Measurements from ENCODE around the gene NTSR1. TPM values are rescaled to one million over a fixed set of nuclear protein-coding genes. Genes with fewer than 3 reads are reported as not detected.

Gene NTSR1
- total and polyA plus RNA-seq, 4 experiments from 2014 or later = 0.30 to 0.38 TPM; not detected in 2

DNA sequence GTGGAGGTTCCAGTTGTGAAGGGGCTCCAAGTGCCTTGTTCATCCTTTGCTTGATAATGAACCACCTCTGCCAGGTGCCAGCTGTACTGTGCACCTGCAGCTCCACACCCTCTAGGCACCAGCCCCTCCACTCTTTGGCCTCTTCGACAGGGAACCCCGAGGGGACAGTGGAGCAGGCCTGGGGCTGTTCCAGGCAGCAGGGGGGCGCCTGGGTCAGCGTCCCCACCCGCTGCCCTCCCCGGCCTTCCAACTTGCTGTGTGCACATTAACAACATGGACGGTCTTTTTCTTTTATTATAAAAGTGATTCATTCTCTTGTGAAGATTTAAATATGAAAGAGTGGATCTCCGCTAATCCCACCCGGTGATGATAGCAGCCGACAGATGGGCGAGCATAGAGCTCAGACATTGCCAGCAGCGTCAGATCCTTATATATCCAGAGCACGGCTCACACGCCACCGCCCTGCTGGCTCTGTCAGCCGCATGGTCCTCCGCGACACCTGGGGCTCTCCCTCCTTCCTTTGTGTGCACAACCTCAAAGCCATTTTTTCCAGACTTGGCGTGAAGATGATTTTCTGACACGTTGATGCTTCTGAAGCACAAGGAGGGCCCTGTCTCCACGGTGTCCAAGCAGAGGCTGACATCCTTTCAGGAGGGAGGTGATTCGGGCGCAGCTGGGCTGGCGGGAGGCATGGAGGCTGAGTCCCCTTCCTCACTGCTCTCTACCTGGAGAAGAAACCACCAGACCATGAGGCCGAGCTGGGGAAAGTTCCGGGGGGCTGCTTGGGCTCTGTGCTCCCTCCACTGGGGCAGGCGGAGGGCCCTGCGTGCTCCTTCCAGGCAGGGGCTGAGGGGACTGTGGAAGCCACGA is 65.4 kb downstream of the NTSR1 start:
- no peak overlapping the region for H3K4me3 ChIP-seq (ENCODE audit: low read length in 2 of 2)
- H3K27ac ChIP-seq (ENCODE audit: low read depth, low read length) = no peak overlapping the region
- H3K4me1 ChIP-seq (ENCODE audit: insufficient read depth, low read length) = peaks cover 38% of the 10 kb centered on the region
- no peaks in the 10 kb centered on the region for H3K27me3 Mint-ChIP-seq
- H3K4me1 Mint-ChIP-seq = peaks cover 15 to 72% (median 45%) of the 10 kb centered on the region in 4 donors
- peak overlapping the region in 1 of 8 donors; percentile 5 for H3K4me3 Mint-ChIP-seq
- H3K27ac Mint-ChIP-seq = peak overlapping the region; percentile 8 to 82 (median 76)
- H3K36me3 ChIP-seq (ENCODE audit: insufficient read depth, low read length) = no peaks in the 10 kb centered on the region
- H3K36me3 Mint-ChIP-seq = no peaks in the 10 kb centered on the region
- intact Hi-C loops (cut with micrococcal nuclease) = no loop called here
- H3K27me3 ChIP-seq (ENCODE audit: insufficient read depth, low read length) = no peaks in the 10 kb centered on the region
- ChIA-PET POLR2A (ENCODE audit: partially characterized antibody) (no interaction called here), CTCF (ENCODE audit: partially characterized antibody) (no interaction called here)
- H3K9me3 Mint-ChIP-seq = peaks cover 0 to 3% (median 0%) of the 10 kb centered on the region in 8 donors
- no peak for DNase-seq
- H3K9me3 ChIP-seq (ENCODE audit: control insufficient read depth in 1 of 2, low read length in 2 of 2) = no peaks in the 10 kb centered on the region

DNA sequence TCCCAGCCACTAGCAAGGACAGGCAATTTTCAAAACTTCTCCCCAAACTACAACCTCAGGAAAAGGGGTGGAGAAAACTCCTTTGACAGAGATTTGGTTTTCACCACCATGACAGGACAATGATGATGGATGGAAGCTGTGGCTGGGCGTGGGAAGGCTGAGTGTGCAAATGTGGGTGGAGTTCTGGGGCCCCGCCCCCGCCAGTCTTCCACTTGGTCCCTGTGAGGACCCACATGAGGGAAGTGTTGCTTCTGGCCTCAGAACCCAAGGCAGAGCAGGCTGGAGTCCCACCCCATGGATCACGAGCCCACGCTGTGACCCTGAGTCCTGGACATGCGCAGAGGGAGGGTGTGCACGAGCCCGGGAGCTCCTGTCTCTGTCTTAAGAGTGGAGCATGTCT is 66.1 kb downstream of the NTSR1 start:
- Mint-ChIP-seq H3K36me3 (no peaks in the 10 kb centered on the region), H3K4me3 (peak overlapping the region in 4 of 8 donors; percentile 25 to 51 (median 43)), H3K4me1 (peaks cover 15 to 68% (median 43%) of the 10 kb centered on the region in 4 donors), H3K27me3 (no peaks in the 10 kb centered on the region), H3K9me3 (peaks cover 0 to 3% (median 0%) of the 10 kb centered on the region in 8 donors), H3K27ac (peak overlapping the region; percentile 31 to 88 (median 81))
- intact Hi-C loops (cut with micrococcal nuclease) = no loop called here
- CTCF ChIA-PET (ENCODE audit: partially characterized antibody) = no interaction called here
- Histone ChIP-seq H3K9me3 (ENCODE audit: control insufficient read depth in 1 of 2, low read length in 2 of 2) (no peaks in the 10 kb centered on the region), H3K4me1 (ENCODE audit: insufficient read depth, low read length) (peaks cover 38% of the 10 kb centered on the region), H3K4me3 (ENCODE audit: low read length in 2 of 2) (no peak overlapping the region), H3K36me3 (ENCODE audit: insufficient read depth, low read length) (no peaks in the 10 kb centered on the region), H3K27ac (ENCODE audit: low read depth, low read length) (no peak overlapping the region), H3K27me3 (ENCODE audit: insufficient read depth, low read length) (no peaks in the 10 kb centered on the region)
- POLR2A ChIA-PET (ENCODE audit: partially characterized antibody) = interaction anchor here (0.5 to 2.3 kb wide), 3 partner anchors 20 to 61 kb away, joined by 3 to 17 read pairs (median 10); no protein-coding TSS in a partner anchor
- no peak for DNase-seq

DNA sequence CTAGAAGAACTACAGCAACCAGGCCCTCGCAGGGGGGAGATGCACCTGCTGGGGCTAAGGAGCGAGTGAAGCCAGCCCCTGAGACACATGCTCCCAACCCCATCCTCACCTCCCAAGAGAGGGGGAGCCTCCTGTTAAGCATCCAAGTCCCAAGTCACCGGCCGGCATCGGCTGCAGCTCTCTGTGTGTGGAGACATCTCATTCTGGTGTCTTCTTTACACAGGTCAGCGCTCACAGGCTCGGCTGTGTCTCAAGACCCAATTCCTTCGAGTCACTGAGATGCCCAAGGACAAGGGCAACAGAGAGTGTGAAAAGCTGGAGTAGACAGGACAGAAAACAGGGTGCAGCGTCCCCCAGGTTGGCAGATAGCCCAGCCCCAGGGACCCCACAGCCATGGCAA is 66.6 kb downstream of the NTSR1 start:
- H3K4me3 Mint-ChIP-seq = peak overlapping the region in 2 of 8 donors; percentile 8 to 26
- Histone ChIP-seq H3K9me3 (ENCODE audit: control insufficient read depth in 1 of 2, low read length in 2 of 2) (no peaks in the 10 kb centered on the region), H3K36me3 (ENCODE audit: insufficient read depth, low read length) (no peaks in the 10 kb centered on the region), H3K27ac (ENCODE audit: low read depth, low read length) (no peak overlapping the region), H3K4me1 (ENCODE audit: insufficient read depth, low read length) (peaks cover 38% of the 10 kb centered on the region), H3K27me3 (ENCODE audit: insufficient read depth, low read length) (no peaks in the 10 kb centered on the region), H3K4me3 (ENCODE audit: low read length in 2 of 2) (no peak overlapping the region)
- CTCF ChIA-PET (ENCODE audit: partially characterized antibody) = no interaction called here
- H3K9me3 Mint-ChIP-seq = peaks cover 0 to 3% (median 0%) of the 10 kb centered on the region in 8 donors
- no peaks in the 10 kb centered on the region for H3K36me3 Mint-ChIP-seq
- intact Hi-C loops (cut with micrococcal nuclease) = no loop called here
- no peak for DNase-seq
- peak overlapping the region; percentile 64 to 93 (median 81) for H3K27ac Mint-ChIP-seq
- H3K27me3 Mint-ChIP-seq = no peaks in the 10 kb centered on the region
- H3K4me1 Mint-ChIP-seq = peaks cover 15 to 68% (median 43%) of the 10 kb centered on the region in 4 donors
- POLR2A ChIA-PET (ENCODE audit: partially characterized antibody) = interaction anchor here (0.5 to 2.3 kb wide), 3 partner anchors 19 to 61 kb away, joined by 3 to 17 read pairs (median 10); no protein-coding TSS in a partner anchor

DNA sequence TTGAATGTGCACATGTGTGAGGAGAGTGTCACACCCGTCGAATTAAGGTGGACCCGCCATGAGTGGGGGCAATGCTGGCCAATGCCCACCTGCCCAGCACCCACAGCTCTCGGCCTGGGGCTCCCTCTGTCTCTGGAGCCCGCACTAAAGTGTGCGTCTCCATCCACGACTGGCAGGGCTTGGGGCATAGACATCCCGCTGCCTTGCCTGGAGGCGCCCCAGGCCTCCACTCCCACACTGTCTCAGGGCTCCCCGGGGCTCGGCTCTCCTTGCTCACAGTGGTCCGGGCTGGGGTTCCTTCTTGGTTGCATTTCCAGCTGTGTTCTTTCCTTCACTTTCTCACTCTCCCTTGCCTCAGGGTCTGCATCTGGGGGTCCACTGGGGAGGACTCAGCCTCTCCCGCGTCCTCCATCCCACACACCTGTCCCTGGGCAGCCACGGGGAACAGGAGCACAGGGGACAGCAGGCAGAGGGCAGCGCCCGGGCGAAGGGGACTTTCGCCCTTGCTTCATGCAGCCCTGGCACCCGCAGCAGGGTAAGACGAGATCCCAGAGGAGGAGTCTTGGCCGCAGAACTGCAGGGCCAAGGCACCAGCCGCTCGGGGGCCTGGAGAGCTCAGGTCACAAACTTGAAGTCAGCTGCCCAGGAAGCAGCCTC is 67.5 kb downstream of the NTSR1 start:
- ChIA-PET CTCF (ENCODE audit: partially characterized antibody) (no interaction called here), POLR2A (ENCODE audit: partially characterized antibody) (interaction anchor here (2.0 to 2.3 kb wide), 2 partner anchors 18 to 36 kb away, joined by 10 to 17 read pairs; no protein-coding TSS in a partner anchor)
- DNase-seq = no peak
- intact Hi-C loops (cut with micrococcal nuclease) = loop anchor here (1.0 kb wide), 2 partner anchors 18 to 36 kb away; no protein-coding TSS in a partner anchor
- Mint-ChIP-seq H3K36me3 (no peaks in the 10 kb centered on the region), H3K9me3 (peaks cover 0 to 3% (median 0%) of the 10 kb centered on the region in 8 donors), H3K27me3 (no peaks in the 10 kb centered on the region), H3K27ac (peak overlapping the region; percentile 81 to 96 (median 87)), H3K4me3 (peak overlapping the region; percentile 2 to 76 (median 66)), H3K4me1 (peaks cover 15 to 68% (median 43%) of the 10 kb centered on the region in 4 donors)
- H3K9me3 ChIP-seq (ENCODE audit: control insufficient read depth in 1 of 2, low read length in 2 of 2) = no peaks in the 10 kb centered on the region
- peak overlapping the region; percentile 33 to 36 for H3K4me3 ChIP-seq (ENCODE audit: low read length in 2 of 2)
- H3K27me3 ChIP-seq (ENCODE audit: insufficient read depth, low read length) = no peaks in the 10 kb centered on the region
- peaks cover 38% of the 10 kb centered on the region for H3K4me1 ChIP-seq (ENCODE audit: insufficient read depth, low read length)
- H3K36me3 ChIP-seq (ENCODE audit: insufficient read depth, low read length) = no peaks in the 10 kb centered on the region
- H3K27ac ChIP-seq (ENCODE audit: low read depth, low read length) = peak overlapping the region; percentile 55

DNA sequence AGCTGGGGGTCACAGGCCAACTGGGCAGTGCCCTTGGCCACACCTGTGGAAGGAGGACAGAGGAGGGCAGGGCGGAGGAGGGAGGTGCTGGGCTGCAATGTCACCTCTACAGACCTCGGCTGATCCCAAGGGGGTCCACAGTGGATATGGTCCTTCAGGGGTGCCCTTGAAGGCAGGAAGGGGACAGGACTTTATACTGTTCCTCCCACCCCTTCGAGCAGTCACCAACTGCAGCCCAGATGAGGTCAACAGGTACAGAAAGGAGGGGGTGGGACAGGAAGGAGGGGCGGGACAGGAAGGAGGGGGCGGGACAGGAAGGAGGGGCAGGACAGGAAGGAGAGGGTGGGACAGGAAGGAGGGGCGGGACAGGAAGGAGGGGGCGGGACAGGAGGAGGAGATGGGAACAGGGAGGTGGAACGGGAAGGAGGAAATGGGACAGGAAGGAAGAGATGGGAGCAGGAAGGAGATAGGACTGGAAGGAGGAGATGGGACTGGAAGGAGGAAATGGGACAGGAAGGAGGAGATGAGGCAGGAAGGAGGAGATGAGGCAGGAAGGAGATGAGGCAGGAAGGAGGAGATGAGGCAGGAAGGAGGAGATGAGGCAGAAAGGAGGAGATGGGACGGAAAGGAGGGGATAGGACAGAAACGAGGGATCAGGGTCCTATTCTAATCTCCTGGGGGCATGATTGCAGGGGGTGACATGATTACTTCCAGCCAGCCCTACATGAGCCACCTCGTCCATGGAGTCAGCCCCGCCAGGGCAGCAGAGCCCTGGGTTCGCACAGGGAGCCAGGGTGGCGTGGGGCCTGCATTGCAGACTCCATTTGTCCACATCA is 68.3 kb downstream of the NTSR1 start:
- peak overlapping the region; percentile 33 to 36 for H3K4me3 ChIP-seq (ENCODE audit: low read length in 2 of 2)
- peaks cover 38% of the 10 kb centered on the region for H3K4me1 ChIP-seq (ENCODE audit: insufficient read depth, low read length)
- H3K27ac Mint-ChIP-seq = peak overlapping the region; percentile 81 to 96 (median 93)
- peaks cover 15 to 68% (median 43%) of the 10 kb centered on the region in 4 donors for H3K4me1 Mint-ChIP-seq
- no peaks in the 10 kb centered on the region for H3K9me3 ChIP-seq (ENCODE audit: control insufficient read depth in 1 of 2, low read length in 2 of 2)
- POLR2A ChIA-PET (ENCODE audit: partially characterized antibody) = interaction anchor here (2.0 to 2.3 kb wide), 2 partner anchors 18 to 37 kb away, joined by 10 to 17 read pairs; no protein-coding TSS in a partner anchor
- DNase-seq = peak; percentile 26 to 68 (median 57)
- peaks cover 0 to 3% (median 0%) of the 10 kb centered on the region in 8 donors for H3K9me3 Mint-ChIP-seq
- H3K27me3 ChIP-seq (ENCODE audit: insufficient read depth, low read length) = no peaks in the 10 kb centered on the region
- intact Hi-C loops (cut with micrococcal nuclease) = loop anchor here (1.0 kb wide), 2 partner anchors 17 to 37 kb away; no protein-coding TSS in a partner anchor
- no peaks in the 10 kb centered on the region for H3K27me3 Mint-ChIP-seq
- peak overlapping the region in 7 of 8 donors; percentile 59 to 84 (median 72) for H3K4me3 Mint-ChIP-seq
- H3K27ac ChIP-seq (ENCODE audit: low read depth, low read length) = peak overlapping the region; percentile 55
- H3K36me3 ChIP-seq (ENCODE audit: insufficient read depth, low read length) = no peaks in the 10 kb centered on the region
- CTCF ChIA-PET (ENCODE audit: partially characterized antibody) = no interaction called here
- no peaks in the 10 kb centered on the region for H3K36me3 Mint-ChIP-seq

DNA sequence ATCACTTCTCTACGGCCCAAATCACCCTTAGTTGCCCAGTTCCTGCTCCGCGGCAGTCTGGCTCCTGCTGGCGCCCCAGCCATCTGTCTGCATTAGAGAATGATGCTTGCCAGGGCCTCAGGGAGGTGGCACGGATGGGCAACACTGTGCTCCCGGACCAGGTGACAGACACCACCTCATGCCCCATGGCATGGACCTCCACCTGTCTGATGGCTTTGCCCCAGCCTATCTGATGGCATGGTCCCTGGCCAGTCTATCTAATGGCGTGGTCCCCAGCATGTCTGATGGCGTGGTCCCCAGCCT is 68.8 kb downstream of the NTSR1 start:
- Mint-ChIP-seq H3K27me3 (no peaks in the 10 kb centered on the region), H3K9me3 (peaks cover 0 to 3% (median 0%) of the 10 kb centered on the region in 8 donors), H3K4me1 (peaks cover 15 to 63% (median 44%) of the 10 kb centered on the region in 4 donors), H3K4me3 (peak overlapping the region in 1 of 8 donors; percentile 55), H3K36me3 (no peaks in the 10 kb centered on the region), H3K27ac (peak overlapping the region in 6 of 7 donors; percentile 81 to 96 (median 94))
- no peaks in the 10 kb centered on the region for H3K27me3 ChIP-seq (ENCODE audit: insufficient read depth, low read length)
- peak in 1 of 5 donors; percentile 11 for DNase-seq
- ChIA-PET CTCF (ENCODE audit: partially characterized antibody) (no interaction called here), POLR2A (ENCODE audit: partially characterized antibody) (no interaction called here)
- no peak overlapping the region for H3K4me3 ChIP-seq (ENCODE audit: low read length in 2 of 2)
- peaks cover 38% of the 10 kb centered on the region for H3K4me1 ChIP-seq (ENCODE audit: insufficient read depth, low read length)
- H3K36me3 ChIP-seq (ENCODE audit: insufficient read depth, low read length) = no peaks in the 10 kb centered on the region
- H3K9me3 ChIP-seq (ENCODE audit: control insufficient read depth in 1 of 2, low read length in 2 of 2) = no peaks in the 10 kb centered on the region
- intact Hi-C loops (cut with micrococcal nuclease) = no loop called here
- H3K27ac ChIP-seq (ENCODE audit: low read depth, low read length) = no peak overlapping the region
